LNCaP clone FGC (cell line): ENCODE results near the gene KLF7.

Experiments
- DNase-seq: peaks from one replicate; pipeline ENCODE4 v3.0.0-alpha.2; 2011; ENCODE audit warnings: low read depth
- H3K4me3 ChIP-seq: 2 replicates; pipeline ENCODE4 v1.5.1; 2011; ENCODE audit warnings: mild to moderate bottlenecking, low read depth, low read length, control low read depth
- CTCF ChIP-seq: IDR thresholded peaks from 2 replicates; pipeline ENCODE4 v1.5.1; 2012; ENCODE audit warnings: mild to moderate bottlenecking; ENCODE audit not compliant: control insufficient read depth, insufficient read depth; ENCODE audit errors: extremely low read depth

The KLF7 gene

GRCh38 chr2:207067473-207067872, 98.3 kb downstream of the KLF7 start:
- DNase-seq, result no peak
- TF ChIP-seq CTCF, result no peak
- H3K4me3 ChIP-seq, result no peak overlapping the region

- TF ChIP-seq CTCF, result no peak
- DNase-seq, result no peak
- no peak overlapping the region for H3K4me3 ChIP-seq
Measured at GRCh38 chr2:207066791-207067460, 98.8 kb downstream of the KLF7 start.

GRCh38 chr2:207066166-207066565, 99.6 kb downstream of the KLF7 start:
- no peak for TF ChIP-seq CTCF
- H3K4me3 ChIP-seq, result no peak overlapping the region
- no peak for DNase-seq

GRCh38 chr2:207064128-207064690, 101.5 kb downstream of the KLF7 start:
- no peak overlapping the region for H3K4me3 ChIP-seq
- no peak for TF ChIP-seq CTCF
- DNase-seq, result no peak

GRCh38 chr2:207061181-207061580, 104.6 kb downstream of the KLF7 start:
- TF ChIP-seq CTCF, result no peak
- no peak overlapping the region for H3K4me3 ChIP-seq
- DNase-seq, result no peak

GRCh38 chr2:207055257-207055656, 110.5 kb downstream of the KLF7 start:
- no peak for DNase-seq
- no peak for TF ChIP-seq CTCF
- H3K4me3 ChIP-seq, result no peak overlapping the region

GRCh38 chr2:207054521-207054920, 111.2 kb downstream of the KLF7 start:
- no peak for DNase-seq
- no peak overlapping the region for H3K4me3 ChIP-seq
- TF ChIP-seq CTCF, result no peak
